Forelimb muscle (tissue), 1 donor: ENCODE data around the gene HIGD1C. TPM values are rescaled to one million over a fixed set of nuclear protein-coding genes. Genes with fewer than 3 reads are reported as not detected.
"Not testable (repeated sequence)": the region's sequence is repeated elsewhere in the genome, so short reads cannot be mapped to it uniquely, and the experiment has no call there.

Experiments
- DNase-seq: peaks from one replicate; pipeline ENCODE4 v3.0.0-alpha.2; 2013; ENCODE audit warnings: low read depth
- polyA plus RNA-seq: library from polyadenylated mRNA; unstranded; fragments of 120-200 nt; gene quantifications from one replicate; pipeline ENCODE4 v1.2.1, GENCODE V29; 2013; ENCODE audit not compliant: insufficient read length

Gene HIGD1C
- 0.48 TPM for polyA plus RNA-seq

DNA sequence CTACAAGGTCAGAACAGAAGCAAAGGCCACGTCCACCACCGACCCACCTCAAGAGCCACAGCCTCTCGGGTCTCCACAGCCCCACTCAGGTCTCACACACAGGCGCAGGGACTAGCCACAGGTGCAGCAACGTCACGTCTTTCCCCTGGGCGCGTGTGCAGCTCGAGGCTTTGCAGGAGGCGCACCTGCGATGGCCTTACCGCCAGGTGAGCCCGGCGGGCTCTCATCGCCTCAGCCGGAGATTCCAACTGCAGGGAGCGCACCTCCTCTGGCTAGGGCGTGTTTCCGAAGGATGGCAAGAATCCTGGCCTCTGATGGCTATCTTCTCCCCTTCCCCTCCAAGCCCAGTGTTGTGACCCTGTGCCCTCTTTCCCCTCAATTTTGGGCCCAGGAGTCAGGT lies at the start of gene HIGD1C:
Gene HIGD1C (plus strand): TSS at position 35 of the 400 bp plus-strand sequence. CDS start 1,455 bp downstream, outside the sequence.
- DNase-seq = no peak

DNA sequence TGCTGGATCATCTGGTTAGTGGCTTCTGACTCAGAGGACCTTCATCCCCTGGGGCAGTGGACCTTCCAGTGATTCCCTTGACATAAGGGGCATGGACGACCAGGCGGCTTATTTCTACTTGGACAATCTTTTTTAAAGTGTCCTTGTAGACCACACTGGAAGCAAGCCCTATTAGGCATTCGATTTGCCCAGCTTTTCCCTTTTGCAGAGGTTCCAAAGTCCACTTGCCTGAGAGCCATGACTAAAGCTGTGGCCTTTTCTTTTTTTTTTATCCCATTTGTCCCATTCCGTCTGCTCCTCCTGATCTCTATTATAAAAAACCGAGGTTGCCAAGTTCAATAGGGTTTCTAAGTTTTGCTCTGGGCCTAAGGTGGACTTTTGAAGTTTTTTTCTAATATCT lies 43.9 kb upstream of the HIGD1C start:
- DNase-seq = not testable (repeated sequence)

DNA sequence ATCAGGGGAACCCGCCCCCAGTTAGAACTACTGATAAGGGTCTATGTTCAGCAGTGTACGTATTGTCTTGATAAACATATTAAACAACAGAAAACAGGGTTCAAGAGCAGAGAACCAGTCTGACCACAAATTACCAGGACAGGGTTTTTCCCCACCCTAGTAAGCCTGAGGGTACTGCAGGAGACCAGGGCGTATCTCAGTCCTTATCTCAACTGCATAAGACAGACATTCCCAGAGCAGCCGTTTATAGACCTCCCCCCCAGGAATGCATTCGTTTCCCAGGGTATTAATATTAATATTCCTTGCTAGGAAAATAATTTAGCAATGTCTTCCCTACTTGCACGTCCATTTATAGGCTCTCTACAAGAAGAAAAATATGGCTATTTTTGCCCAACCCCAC lies 40.0 kb upstream of the HIGD1C start:
- DNase-seq = not testable (repeated sequence)

DNA sequence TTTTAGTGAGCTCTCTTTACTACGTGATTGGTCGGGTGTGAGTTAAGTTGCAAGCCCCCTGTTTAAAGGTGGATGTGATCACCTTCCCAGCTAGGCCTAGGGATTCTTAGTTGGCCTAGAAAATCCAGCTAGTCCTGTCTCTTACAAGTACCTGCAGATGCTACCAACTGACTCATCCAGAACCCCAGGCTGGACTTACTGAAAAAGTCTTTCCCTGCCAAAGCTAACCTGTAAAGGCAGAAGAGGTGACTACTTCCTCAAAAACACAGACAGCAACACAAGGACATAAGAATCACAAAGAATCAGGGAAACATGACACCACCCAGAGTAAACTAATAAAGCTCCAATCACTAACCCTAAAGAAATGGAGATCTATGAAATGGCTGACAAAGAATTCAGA lies 39.1 kb upstream of the HIGD1C start:
- no peak for DNase-seq

DNA sequence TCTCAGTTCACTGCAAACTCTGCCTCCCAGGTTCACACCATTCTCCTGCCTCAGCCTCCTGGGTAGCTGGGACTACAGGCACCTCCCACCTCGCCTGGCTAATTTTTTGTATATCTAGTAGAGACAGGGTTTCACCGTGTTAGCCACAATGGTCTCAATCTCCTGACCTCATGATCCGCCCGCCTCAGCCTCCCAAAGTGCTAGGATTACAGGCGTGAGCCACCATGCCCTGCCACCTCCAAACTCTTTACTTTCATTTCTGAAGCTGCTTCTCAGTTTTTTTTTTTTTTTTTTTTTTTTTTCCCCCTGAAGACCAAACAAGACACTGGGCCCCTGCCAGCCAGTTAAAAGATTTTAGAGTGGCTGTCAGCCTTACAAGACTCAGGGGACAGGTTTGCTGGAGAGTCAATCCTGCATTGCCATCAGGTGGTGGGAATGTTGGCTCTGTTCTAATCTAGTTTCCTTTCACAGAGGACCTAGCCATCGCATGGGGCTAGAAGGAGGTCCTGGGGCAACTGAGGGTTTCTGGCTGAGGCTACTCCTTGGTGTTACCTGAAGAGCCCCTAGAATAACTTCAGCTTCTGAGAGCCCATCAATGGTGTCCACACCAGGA lies 37.4 kb upstream of the HIGD1C start:
- DNase-seq = no peak

DNA sequence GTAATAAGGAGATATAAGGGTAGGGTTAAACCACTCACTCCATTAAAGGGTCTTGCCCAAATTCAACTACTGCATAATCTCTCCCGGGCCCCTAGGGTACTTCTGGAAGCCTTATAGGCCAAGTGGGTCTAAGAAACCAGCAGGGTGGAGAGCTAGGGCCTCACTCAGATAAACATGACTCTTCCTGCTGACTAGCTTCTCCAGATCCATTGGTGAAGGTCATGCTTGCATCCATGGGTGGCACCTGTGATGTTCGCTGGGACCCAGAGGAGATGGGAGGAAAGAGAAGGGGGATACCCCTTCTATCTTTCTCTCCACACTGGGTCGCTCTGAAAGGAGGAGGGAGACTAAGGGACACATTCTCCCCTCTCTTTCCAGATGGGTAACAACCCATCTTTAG lies 36.1 kb upstream of the HIGD1C start:
- DNase-seq = no peak

DNA sequence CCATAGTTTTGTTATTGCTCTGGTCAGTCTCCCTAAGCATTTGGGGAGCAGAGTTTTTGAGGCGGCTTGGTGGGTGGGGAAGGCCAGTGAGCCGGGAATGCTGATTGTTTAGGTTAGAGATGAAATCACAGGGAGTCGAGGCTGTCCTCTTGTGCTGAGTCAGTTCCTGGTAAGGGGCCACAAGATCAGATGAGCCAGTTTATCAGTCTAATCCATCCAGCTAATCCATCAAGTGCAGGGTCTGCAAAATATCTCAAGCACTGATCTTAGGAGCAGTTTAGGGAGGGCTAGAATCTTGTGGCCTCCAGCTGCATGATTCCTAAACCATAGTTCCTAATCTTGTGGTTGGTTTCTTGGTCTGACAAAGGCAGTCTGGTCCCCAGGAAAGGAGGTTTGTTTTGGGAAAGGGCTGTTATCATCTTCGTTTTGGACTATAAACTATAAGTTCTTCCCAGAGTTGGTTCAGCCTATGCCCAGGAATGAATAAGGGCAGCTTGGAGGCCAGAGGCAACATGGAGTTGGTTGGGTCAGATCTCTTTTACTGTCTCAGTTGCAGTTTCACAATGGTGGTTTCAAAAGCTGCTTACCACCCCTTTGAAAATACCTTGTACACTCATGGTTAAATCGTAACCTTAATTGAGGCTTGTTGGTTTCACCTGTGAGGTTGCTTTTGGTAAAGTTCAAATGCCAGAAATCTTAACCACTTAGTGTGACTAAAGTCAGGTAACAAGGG lies 33.6 kb upstream of the HIGD1C start:
- no peak for DNase-seq

DNA sequence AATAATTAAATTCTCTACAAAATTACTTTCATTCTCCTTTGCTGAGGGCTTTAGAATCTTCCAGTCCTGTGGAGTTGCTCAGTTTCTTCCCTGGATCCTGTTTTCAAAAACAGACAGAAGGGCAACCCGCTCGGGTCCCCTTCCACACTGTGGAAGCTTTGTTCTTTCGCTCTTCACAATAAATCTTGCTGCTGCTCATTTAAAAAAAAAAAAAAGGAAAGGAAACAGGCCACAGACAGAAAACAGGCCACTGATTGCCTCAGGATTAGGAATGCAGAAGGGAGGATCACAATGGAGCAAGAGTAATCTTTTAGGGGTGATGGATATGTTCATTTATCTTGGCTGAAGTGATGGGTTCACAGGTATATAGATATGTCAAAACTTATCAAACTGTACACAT lies 29.5 kb upstream of the HIGD1C start:
- DNase-seq = no peak

DNA sequence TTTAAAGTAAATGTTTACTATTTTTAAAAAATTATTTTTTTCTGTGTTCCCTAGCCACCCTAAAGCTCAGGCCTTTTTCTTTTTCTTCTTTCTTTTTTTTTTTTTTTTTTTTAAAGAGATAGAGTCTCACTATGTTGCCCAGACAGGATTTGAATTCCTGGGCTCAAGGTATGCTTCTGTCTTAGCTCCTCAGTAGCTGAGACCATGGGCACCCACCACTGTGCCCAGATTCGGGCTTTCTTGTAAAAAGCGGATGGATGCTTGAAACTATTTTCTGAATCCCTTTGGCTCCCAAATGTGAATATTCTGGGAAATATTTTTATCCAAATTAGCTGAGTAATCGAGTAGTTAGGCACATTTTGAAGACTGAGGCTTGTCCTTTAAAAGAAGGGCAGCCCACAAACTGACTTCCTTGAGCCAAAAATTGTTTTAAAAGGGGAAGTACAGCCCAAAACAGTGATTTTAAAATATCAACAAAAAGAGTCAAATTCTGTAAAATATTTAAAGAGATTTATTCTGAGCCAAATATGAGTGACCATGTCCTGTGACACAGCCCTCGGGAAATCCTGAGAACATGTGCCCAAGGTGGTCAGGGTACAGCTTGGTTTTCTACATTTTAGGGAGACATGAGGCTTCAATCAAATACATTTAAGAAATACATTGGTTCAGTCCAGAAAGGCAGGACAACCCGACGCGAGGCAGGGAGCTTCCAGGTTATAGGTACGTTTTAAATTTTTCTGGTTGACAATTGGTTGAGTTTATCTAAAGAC lies 28.8 kb upstream of the HIGD1C start:
- no peak for DNase-seq

DNA sequence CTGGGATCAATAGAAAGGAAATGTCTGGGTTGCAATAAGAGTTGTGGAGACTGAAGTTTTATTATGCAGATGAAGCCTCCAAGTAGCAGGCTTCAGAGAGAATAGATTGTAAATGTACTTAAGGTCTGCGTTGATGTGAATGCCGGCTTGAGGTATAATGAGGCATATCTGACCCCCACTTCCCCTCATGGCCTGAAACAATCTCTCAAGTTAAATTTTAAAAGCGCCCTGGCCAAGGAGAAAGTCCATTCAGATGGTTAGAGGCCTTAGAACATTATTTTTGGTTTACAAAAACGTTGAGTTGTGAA lies 28.3 kb upstream of the HIGD1C start:
- no peak for DNase-seq

DNA sequence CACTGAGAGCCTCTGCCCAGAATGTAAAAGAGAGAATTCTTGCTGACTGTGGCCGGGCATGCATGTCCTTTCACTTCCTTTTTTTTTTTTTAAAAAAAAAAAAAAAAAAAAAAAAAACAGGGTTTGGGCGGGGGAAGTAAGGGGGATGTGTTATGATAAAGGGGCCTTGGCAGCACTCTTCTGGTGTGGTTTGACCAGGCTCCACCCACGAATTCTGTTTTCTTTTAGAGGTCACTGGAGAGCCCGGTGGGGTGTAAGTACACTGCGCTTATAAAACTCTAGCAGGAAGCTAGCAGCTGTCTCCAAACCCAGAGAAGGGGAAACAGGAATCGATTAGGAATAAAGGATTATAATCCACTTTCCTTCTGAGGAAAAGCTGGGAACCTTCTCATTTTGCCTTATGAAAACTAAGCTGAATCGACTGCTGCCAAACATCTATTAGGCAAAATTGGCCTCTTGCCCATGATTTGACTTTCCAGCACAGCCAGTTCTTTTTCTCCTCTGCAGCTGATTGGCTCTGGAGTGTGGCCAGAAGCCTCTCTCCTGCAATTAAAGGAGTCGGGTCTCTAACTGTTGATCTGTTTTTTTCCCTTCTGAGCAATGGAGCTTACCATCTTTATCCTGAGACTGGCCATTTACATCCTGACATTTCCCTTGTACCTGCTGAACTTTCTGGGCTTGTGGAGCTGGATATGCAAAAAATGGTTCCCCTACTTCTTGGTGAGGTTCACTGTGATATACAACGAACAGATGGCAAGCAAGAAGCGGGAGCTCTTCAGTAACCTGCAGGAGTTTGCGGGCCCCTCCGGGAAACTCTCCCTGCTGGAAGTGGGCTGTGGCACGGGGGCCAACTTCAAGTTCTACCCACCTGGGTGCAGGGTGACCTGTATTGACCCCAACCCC lies 27.7 kb upstream of the HIGD1C start:
- DNase-seq = peak; percentile 87

DNA sequence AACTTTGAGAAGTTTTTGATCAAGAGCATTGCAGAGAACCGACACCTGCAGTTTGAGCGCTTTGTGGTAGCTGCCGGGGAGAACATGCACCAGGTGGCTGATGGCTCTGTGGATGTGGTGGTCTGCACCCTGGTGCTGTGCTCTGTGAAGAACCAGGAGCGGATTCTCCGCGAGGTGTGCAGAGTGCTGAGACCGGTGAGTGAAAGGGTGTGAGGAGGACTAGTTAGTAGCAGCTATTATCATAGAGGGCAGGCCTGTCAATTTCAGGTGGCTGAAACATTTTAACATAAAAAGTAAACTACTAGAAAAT lies 27.0 kb upstream of the HIGD1C start:
- DNase-seq = no peak

DNA sequence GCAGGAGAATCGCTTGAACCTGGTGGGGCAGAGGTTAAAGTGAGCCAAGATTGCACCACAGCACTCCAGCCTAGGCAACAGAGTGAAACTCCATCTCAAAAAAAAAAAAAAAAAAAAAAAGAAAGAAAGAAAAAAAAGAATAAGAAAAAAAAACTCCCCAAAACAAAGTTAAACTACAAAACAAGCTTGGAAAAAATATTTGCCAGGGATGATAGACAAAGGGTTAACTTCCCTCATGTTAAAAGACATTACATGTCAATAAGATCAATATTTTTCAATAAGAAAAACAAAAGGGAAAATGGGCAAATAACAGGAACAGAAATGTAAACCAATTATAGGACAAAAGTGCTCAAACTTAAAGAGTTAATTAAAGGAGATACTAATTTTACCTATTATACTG lies 26.4 kb upstream of the HIGD1C start:
- no peak for DNase-seq

DNA sequence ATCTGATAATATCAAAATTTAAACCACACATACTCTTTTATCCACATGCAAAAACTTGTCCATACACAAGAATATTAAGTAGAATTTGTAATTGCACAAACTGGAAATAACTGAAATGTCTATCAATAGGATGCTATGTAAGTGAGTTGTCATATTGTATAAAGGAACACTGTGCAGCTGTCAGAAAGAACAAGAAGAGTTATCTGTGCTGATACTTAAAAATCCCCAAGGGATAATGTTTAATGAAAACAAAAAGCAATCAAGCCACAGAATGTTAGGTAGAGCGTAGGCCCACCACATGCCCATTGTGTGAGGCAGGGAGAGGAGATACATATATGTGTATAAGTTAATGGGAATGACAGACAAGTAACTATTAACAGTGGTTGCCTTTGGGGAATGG lies 25.9 kb upstream of the HIGD1C start:
- no peak for DNase-seq

DNA sequence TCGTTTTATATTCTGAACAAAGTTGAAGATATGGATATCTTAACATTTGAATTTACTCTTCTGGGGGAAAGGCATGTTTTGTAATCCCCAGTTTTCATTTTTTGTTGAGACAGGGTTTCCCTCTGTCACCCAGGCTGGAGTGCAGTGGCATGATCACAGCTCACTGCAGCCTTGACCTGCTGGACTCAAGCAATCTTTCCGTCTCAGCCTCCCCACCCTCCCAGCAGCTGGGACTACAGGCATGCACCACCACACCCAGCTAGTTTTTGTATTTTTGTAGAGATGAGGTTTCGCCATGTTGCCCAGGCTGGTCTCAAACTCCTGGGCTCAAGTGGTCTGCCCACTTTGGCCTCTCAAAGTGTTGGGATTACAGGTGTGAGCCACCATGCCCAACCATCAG lies 25.4 kb upstream of the HIGD1C start:
- DNase-seq = not testable (repeated sequence)

DNA sequence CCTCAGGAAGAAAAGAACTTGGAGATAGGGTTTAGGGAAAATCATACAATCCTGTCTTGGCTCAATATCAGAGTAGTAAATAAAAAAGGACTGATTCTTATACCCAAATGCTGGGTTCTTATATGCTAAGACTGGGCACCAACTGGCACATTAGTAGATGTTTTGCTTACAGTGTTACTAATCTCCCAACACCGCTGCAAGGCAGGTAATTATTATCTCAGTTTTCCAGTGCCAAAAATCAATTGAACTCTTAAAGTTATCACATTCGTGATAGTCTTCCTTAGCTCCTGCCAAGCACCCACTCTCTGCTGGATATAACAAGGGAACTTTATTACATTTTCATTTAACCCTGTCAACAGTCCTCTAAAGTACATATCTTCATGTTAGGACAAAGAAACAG lies 25.0 kb upstream of the HIGD1C start:
- DNase-seq = no peak

DNA sequence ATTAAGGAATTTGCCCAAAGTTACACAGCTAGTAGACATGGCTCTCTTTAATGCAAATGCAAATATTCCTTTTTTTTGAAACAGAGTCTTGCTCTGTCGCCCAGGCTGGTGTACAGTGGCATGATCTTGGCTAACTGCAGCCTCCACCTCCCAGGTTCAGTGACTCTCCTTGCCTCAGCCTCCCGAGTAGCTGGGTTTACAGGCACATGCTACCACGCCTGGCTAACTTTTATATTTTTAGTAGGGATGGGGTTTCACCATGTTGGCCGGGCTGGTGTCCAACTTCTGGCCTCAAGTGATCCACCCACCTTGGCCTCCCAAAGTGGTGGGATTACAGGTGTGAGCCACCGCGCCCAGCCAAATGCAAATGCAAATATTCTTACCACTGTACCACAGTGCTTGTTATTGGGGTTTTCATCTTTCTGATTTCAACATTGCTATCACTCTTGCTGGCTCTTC lies 24.5 kb upstream of the HIGD1C start:
- no peak for DNase-seq

DNA sequence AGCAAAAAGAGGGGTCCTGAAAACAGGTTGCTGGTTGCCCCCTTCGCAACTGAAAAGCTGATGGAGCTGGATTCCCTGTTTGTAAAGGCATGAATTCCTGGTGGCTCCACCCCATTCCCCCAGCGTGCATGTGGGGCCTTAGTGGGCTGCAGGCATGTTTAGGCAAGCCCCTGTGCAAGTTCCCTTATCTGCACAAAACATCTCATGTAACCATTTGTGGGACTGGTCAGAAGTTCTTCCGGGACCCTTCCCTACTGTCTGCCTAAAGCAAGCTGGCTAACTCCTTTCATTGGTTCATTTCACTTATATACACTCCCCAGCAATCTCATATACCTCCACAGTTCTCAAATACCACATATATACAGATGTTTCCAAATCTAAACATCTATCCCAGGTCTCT lies 24.0 kb upstream of the HIGD1C start:
- no peak for DNase-seq

DNA sequence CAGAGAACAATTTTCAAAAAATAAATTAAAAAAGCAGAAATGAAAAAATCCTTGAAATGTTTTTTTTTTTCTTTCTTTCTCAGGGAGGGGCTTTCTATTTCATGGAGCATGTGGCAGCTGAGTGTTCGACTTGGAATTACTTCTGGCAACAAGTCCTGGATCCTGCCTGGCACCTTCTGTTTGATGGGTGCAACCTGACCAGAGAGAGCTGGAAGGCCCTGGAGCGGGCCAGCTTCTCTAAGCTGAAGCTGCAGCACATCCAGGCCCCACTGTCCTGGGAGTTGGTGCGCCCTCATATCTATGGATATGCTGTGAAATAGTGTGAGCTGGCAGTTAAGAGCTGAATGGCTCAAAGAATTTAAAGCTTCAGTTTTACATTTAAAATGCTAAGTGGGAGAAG lies 22.5 kb upstream of the HIGD1C start:
- no peak for DNase-seq

DNA sequence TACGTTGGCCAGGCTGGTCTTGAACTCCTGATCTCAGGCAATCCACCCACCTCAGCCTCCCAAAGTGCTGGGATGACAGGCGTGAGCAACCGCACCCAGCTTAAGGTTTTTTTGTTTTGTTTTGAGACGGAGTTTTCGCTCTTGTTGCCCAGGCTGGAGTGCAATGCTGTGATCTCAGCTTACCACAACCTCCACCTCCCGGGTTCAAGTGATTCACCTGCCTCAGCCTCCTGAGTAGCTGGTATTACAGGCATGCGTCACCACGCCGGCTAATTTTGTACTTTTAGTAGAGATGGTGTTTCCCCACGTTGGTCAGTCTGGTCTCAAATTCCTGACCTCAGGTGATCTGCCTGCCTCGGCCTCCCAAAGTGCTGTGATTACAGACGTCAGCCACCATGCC lies 21.9 kb upstream of the HIGD1C start:
- DNase-seq = not testable (repeated sequence)

DNA sequence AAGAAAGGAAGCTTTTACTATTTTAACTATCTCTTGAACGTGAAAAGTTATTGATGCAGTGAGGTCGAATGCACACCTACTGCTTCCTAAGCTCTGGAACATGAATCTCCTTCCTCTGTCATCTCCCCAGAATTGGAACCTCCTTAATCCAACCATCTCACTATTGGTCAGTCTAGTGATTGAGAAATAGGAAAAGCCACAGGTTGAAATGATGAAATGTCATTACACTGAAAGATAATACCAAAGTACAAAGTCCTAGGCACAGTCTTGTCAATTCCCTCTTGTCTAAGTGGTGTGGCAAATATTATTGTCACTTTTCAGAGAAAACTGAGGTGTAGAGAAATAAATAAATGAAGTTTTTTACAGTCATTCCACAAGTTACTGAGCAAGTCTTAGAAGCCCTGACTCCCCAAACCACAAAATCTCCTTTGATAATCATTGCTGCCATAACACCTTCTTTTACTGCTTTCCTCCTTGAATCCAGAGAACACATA lies 19.5 kb upstream of the HIGD1C start:
- no peak for DNase-seq
